ENCODE measurements around the gene SSB.

DNA sequence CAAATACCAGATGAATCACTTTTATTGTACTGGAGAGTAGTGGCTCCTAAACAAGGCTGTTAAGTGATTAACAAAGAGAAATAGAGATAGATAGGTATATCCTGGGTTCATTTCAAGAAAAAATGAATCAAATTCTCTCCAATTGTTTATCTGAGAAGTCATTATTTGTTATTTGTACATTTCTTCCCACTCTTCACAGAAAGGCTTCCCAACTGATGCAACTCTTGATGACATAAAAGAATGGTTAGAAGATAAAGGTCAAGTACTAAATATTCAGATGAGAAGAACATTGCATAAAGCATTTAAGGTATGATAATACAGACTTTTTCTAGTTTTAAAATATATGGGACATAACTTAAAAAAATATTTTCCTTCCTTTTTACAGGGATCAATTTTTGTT lies 7.9 kb downstream of the SSB start:
- TF ChIP-seq, protein P1, sequence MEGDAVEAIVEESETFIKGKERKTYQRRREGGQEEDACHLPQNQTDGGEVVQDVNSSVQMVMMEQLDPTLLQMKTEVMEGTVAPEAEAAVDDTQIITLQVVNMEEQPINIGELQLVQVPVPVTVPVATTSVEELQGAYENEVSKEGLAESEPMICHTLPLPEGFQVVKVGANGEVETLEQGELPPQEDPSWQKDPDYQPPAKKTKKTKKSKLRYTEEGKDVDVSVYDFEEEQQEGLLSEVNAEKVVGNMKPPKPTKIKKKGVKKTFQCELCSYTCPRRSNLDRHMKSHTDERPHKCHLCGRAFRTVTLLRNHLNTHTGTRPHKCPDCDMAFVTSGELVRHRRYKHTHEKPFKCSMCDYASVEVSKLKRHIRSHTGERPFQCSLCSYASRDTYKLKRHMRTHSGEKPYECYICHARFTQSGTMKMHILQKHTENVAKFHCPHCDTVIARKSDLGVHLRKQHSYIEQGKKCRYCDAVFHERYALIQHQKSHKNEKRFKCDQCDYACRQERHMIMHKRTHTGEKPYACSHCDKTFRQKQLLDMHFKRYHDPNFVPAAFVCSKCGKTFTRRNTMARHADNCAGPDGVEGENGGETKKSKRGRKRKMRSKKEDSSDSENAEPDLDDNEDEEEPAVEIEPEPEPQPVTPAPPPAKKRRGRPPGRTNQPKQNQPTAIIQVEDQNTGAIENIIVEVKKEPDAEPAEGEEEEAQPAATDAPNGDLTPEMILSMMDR (conservative IDR thresholded peaks at IDR 0.05; ENCODE audit: low read depth, low read length), result no peak
- TF ChIP-seq EZH2 (IDR thresholded peaks at IDR 0.05; ENCODE audit: low read length, unreplicated experiment), result no peak
- TF ChIP-seq EZH2phosphoT487 (IDR thresholded peaks at IDR 0.05; ENCODE audit: borderline replicate concordance, low read length), result no peak

All from PC-3 (cell line).